Adrenal gland (tissue), 12 donors: Measurements from ENCODE around the gene PHOX2A. TPM values are rescaled to one million over a fixed set of nuclear protein-coding genes. Genes with fewer than 3 reads are reported as not detected.

Source experiments
- DNase-seq, 7 donors: peaks; one replicate each; pipeline ENCODE4 v3.0.0-alpha.2; 2019 to 2020
- H3K27ac ChIP-seq, 5 donors: fragments of 200-600 bp; sonication (generic) in 4 of 5; 1 replicate in 3 of 5; 2 replicates in 2 of 5; pipeline versions ENCODE4 v1.5.1 to v1.8.0; 2016 to 2020; ENCODE audit warnings: mild to moderate bottlenecking in 1 of 5
- H3K27me3 ChIP-seq: fragments of 200-600 bp; 2 replicates; pipeline ENCODE4 v1.8.0; 2021
- H3K36me3 ChIP-seq, 2 donors: fragments of 200-600 bp; replicated peaks in 1 of 2; 1 replicate in 1 of 2; 2 replicates in 1 of 2; pipeline versions ENCODE4 v1.5.1 to v1.8.0; 2018 to 2022
- H3K4me1 ChIP-seq, 2 donors: fragments of 200-600 bp; replicated peaks in 1 of 2; 1 replicate in 1 of 2; 2 replicates in 1 of 2; pipeline versions ENCODE4 v1.5.1 to v1.8.0; 2018 to 2021
- H3K4me3 ChIP-seq, 4 donors: fragments of 200-600 bp; sonication (generic) in 3 of 4; one replicate each; pipeline ENCODE4 v1.5.1; 2016 to 2018
- H3K9me3 ChIP-seq, 3 donors: fragments of 200-600 bp; sonication (generic) in 1 of 3; replicated peaks in 1 of 3; 1 replicate in 2 of 3; 2 replicates in 1 of 3; pipeline versions ENCODE4 v1.5.1 to v1.8.0; 2016 to 2021
- POLR2A ChIP-seq, 2 donors: fragments of 450-650 bp; IDR thresholded peaks; one replicate each; pipeline ENCODE4 v1.6.1; 2017; ENCODE audit warnings: antibody characterized with exemption in 2 of 2, mild to moderate bottlenecking in 2 of 2, moderate library complexity in 1 of 2
- WGBS, 4 donors: extraction: QIAGEN DNeasy Blood & Tissue Kit in 2 of 4; methylation state at CpG; one replicate each; pipeline versions ENCODE4 v1.1.5 to v1.1.7; 2013 to 2017; 5-methylcytosine and 5-hydroxymethylcytosine counted together
- intact Hi-C, 2 donors: fragments of 100-400 bp; cut with DNase I; formaldehyde crosslinking; loops; one replicate each; pipeline versions ENCODE4 v1.14.1 to v1.15.0; 2022 to 2023
- polyA plus RNA-seq, 3 donors: library from polyadenylated mRNA; stranded (reverse); fragments of 200-250 nt in 2 of 3; fragments of 350-450 nt in 1 of 3; fragmentation: Illumina TruSeq in 1 of 3; extraction: RNeasy Lipid Tissue Mini Kit (QIAGEN cat#74804) in 1 of 3; gene quantifications; one replicate each; pipeline ENCODE4 v1.2.3, GENCODE V29; 2013 to 2014
- total RNA-seq, 9 donors: library from RNA; depleted of rRNA in 4 of 9; stranded (reverse); fragments of >200 nt in 4 of 9; fragments of 120-200 nt in 1 of 9; fragmentation: NEBNext Ultra II Directional in 1 of 9; extraction: Animal tissue kit (Norgen Biotek cat#: 25700) in 1 of 9; gene quantifications; one replicate each; pipeline versions ENCODE4 v1.1.0 to v1.2.4, GENCODE V29; 2013 to 2023
- TF ChIP-seq, protein P1 (sequence below), 6 experiments: fragments of 450-650 bp in 4 of 6; fragments of 200-600 bp in 2 of 6; sonication (generic) in 1 of 6; IDR thresholded peaks; 1 replicate in 5 of 6; 2 replicates in 1 of 6; pipeline versions ENCODE4 v1.5.1 to v1.8.0; 2016 to 2021; ENCODE audit warnings: antibody characterized with exemption in 6 of 6, mild to moderate bottlenecking in 2 of 6, moderate library complexity in 1 of 6
- donor health status: healthy with polysubstance abuse.
- donor health status: Bipolar disorder and iron deficiency.
- donor health status: DM: yes; HTN: yes; CAD: no.
- donor health status: DM: no; HTN: no; CAD: no.
- donor health status: DM: no; HTN: no; CAD: no.
- donor health status: DM: yes; HTN: yes; CAD: no.

Gene PHOX2A
- total and polyA plus RNA-seq, 12 donors: 0.32 to 68.9 (median 12.8) TPM; not detected in 3

DNA sequence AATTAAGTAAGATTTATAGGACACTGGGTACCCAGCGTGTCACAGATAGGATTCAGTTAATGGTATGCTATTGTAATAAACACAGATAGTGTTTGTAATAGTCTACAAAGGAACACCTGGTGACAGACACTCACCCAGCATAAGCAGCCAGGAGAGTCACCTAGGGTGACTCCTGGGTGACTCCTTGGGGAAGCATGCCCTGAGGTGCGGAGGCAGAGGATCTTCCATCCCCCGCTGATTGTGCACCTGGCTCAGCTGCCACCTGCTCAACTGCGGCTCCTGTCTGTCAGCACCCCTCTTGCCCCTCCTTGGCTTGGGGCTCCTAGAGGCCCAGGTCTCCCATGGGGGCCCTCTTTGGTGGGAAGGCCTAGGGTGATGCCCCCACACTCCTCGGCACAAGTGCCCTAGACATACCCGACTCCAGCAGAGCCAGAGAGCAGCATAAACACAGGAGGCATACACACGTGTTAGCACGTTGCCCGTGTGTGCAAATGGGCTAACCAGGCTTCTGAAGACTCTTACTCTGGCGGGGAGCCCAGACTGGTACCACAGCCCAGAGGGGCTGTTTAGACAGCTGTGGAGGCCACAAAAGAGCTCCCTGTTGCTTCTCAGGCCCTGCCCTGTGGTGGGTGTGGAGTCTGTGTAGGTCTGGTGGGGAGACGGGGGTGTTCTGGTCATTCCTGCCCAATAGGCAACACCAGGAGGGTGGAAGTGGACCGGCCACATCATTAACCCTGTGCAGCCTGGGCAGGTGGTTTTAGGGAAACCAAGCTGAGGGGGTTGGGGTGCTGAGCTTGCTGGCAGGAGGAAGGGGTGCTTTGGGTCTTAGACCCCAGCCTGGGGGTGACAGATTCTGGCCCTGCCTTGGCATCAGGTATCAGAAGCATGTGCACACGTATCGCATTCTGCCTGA lies 16.4 kb downstream of the PHOX2A start:
- Histone ChIP-seq H3K4me1 (peaks cover 10 to 28% of the 10 kb centered on the region in 2 donors), H3K27me3 (no peaks in the 10 kb centered on the region), H3K4me3 (no peak overlapping the region), H3K9me3 (no peaks in the 10 kb centered on the region), H3K36me3 (peaks cover 0 to 50% of the 10 kb centered on the region in 2 donors), H3K27ac (peak overlapping the region in 1 of 5 donors; percentile 18)
- WGBS, 4 donors: 80 to 90% (median 86%) methylated on average over 5 to 14 of the region's 14 CpGs
- TF ChIP-seq POLR2A (IDR thresholded peaks at IDR 0.05): no peak
- TF ChIP-seq, protein P1, sequence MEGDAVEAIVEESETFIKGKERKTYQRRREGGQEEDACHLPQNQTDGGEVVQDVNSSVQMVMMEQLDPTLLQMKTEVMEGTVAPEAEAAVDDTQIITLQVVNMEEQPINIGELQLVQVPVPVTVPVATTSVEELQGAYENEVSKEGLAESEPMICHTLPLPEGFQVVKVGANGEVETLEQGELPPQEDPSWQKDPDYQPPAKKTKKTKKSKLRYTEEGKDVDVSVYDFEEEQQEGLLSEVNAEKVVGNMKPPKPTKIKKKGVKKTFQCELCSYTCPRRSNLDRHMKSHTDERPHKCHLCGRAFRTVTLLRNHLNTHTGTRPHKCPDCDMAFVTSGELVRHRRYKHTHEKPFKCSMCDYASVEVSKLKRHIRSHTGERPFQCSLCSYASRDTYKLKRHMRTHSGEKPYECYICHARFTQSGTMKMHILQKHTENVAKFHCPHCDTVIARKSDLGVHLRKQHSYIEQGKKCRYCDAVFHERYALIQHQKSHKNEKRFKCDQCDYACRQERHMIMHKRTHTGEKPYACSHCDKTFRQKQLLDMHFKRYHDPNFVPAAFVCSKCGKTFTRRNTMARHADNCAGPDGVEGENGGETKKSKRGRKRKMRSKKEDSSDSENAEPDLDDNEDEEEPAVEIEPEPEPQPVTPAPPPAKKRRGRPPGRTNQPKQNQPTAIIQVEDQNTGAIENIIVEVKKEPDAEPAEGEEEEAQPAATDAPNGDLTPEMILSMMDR (IDR thresholded peaks at IDR 0.05): no peak
- DNase-seq: peak in 3 of 7 donors; percentile 6 to 61 (median 18)
- intact Hi-C loops: no loop called here

DNA sequence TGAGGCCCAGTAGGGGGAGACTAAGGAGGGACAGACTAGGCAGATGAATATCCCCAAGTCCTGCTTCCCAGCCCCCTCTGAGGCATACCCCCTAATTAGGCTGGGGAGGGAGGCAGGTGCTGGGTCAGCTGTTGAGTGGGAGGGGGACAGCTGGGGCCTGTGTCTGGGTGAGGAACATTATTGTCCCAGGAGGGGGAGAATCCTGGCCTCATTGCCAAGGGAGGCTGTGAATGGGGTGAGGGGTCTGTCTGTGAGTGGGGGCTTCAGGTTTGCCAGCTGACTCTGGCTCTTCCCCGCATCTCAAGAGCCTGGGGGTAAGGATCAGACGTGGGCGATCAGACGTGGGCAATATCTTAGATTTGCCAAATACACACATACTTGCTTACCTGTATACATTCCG lies 17.3 kb downstream of the PHOX2A start:
- intact Hi-C loops: no loop called here
- TF ChIP-seq, protein P1 (IDR thresholded peaks at IDR 0.05): no peak
- no peak for TF ChIP-seq POLR2A (IDR thresholded peaks at IDR 0.05)
- Histone ChIP-seq H3K36me3 (peaks cover 0 to 41% of the 10 kb centered on the region in 2 donors), H3K27me3 (no peaks in the 10 kb centered on the region), H3K27ac (no peak overlapping the region), H3K9me3 (no peaks in the 10 kb centered on the region), H3K4me3 (no peak overlapping the region), H3K4me1 (peaks cover 14 to 33% of the 10 kb centered on the region in 2 donors)
- 88 to 96% (median 93%) methylated on average over 5 of the region's 5 CpGs for WGBS, 4 donors
- peak in 1 of 7 donors; percentile 17 for DNase-seq

DNA sequence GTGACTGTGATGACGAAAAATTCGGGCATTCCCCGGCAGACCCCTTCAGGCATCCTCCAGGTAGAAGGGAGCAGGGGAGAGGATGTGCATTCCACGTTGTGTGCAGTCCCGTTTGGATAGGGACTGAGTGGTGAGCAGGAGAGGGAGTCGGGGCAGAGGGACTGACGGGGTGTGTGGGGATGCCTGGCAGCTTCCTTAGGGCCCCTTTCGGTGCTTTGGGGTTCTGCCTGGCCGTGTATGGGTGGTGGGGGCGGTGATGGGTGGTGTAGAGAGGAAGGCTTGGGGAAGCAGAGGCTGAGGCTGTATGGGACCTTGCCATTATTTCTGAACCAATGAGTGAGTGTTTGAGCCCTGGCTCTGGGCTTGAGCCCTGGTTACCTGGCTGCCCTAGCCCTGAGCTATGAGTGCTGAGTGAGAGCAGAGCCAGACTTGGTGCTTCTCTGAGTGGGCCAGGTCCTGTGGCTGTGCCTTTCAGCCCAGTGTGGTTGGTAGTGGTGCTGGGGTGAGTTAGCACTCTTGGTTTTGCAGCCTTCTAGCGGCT lies 18.5 kb downstream of the PHOX2A start:
- Histone ChIP-seq H3K4me3 (peak overlapping the region in 2 of 4 donors; percentile 81 to 84), H3K27ac (peak overlapping the region in 3 of 5 donors; percentile 92 to 96 (median 95)), H3K4me1 (peaks cover 14 to 30% of the 10 kb centered on the region in 2 donors), H3K27me3 (no peaks in the 10 kb centered on the region), H3K9me3 (no peaks in the 10 kb centered on the region), H3K36me3 (peaks cover 0 to 29% of the 10 kb centered on the region in 2 donors)
- no peak for TF ChIP-seq POLR2A (IDR thresholded peaks at IDR 0.05)
- TF ChIP-seq, protein P1 (IDR thresholded peaks at IDR 0.05): no peak
- 5 to 25% (median 18%) methylated on average over 7 to 11 of the region's 11 CpGs for WGBS, 4 donors
- DNase-seq: peak in 1 of 7 donors; percentile 18
- intact Hi-C loops: no loop called here
